Tibial nerve (tissue), 3 donors: Measurements from ENCODE around the gene PTPRE.

Source experiments
- CTCF ChIP-seq, 5 experiments: fragments of 200-600 bp in 3 of 5; fragments of 450-650 bp in 2 of 5; sonication (generic) in 3 of 5; IDR thresholded peaks; one replicate each; pipeline ENCODE4 v1.5.1; 2016 to 2019; ENCODE audit warnings: antibody characterized with exemption in 5 of 5, mild to moderate bottlenecking in 3 of 5, moderate library complexity in 2 of 5
- POLR2A ChIP-seq, 2 donors: fragments of 450-650 bp; IDR thresholded peaks; one replicate each; pipeline ENCODE4 v1.6.1; 2017; ENCODE audit warnings: antibody characterized with exemption in 2 of 2, mild to moderate bottlenecking in 2 of 2, moderate library complexity in 2 of 2

GRCh38 chr10:128059982-128060293, 153.0 kb downstream of the PTPRE start:
- no peak for TF ChIP-seq CTCF (IDR thresholded peaks at IDR 0.05)
- no peak for TF ChIP-seq POLR2A (IDR thresholded peaks at IDR 0.05)
